GM12873 (cell line): ENCODE measurements around the gene ANKRD9.

ENCODE experiments used
- CTCF ChIP-seq: IDR thresholded peaks from 2 replicates; pipeline ENCODE4 v1.5.1; 2012; ENCODE audit warnings: low read depth, mild to moderate bottlenecking, moderate library complexity, low read length, control low read depth; ENCODE audit not compliant: insufficient read depth; ENCODE audit errors: missing control alignments

Gene ANKRD9

GRCh38 chr14:102500713-102501112 is 8.9 kb downstream of the ANKRD9 start:
- TF ChIP-seq CTCF, result no peak

GRCh38 chr14:102500158-102500662 is 9.4 kb downstream of the ANKRD9 start:
- no peak for TF ChIP-seq CTCF

GRCh38 chr14:102499401-102500157 is 10.0 kb downstream of the ANKRD9 start:
- TF ChIP-seq CTCF, result no peak

GRCh38 chr14:102498678-102499265 is 10.8 kb downstream of the ANKRD9 start:
- TF ChIP-seq CTCF, result no peak

- no peak for TF ChIP-seq CTCF
Measured at GRCh38 chr14:102497998-102498677, 11.4 kb downstream of the ANKRD9 start.

- no peak for TF ChIP-seq CTCF
Measured at GRCh38 chr14:102496958-102497744, 12.4 kb downstream of the ANKRD9 start.

GRCh38 chr14:102496331-102496691 is 13.3 kb downstream of the ANKRD9 start:
- TF ChIP-seq CTCF, result no peak
